Renal cortex interstitium (tissue), 11 donors: ENCODE measurements around the gene PDE4C. TPM values are rescaled to one million over a fixed set of nuclear protein-coding genes. Genes with fewer than 3 reads are reported as not detected.
A peak's percentile ranks its signal among the peaks of the same experiment; 100 is the strongest.
"Not testable (repeated sequence)": the region's sequence is repeated elsewhere in the genome, so short reads cannot be mapped to it uniquely, and the experiment has no call there.

Experiments used
- DNase-seq, 11 donors: peaks; one replicate each; pipeline ENCODE4 v3.0.0-alpha.2; 2013; ENCODE audit warnings: low read depth in 9 of 11, low spot score in 4 of 11; ENCODE audit errors: extremely low read depth in 1 of 11
- polyA plus RNA-seq, 3 donors: library from polyadenylated mRNA; unstranded; fragments of 120-200 nt; gene quantifications; one replicate each; pipeline ENCODE4 v1.2.1, GENCODE V29; 2013; ENCODE audit not compliant: insufficient read length in 3 of 3

PDE4C gene
- polyA plus RNA-seq, 3 donors = 0.30 to 1.8 (median 0.79) TPM

- DNase-seq = no peak
These were observed 930 bp upstream of the PDE4C start for GRCh38 chr19:18226956-18227780.

GRCh38 chr19:18225355-18225701 is 910 bp downstream of the PDE4C start:
- DNase-seq = no peak

DNA sequence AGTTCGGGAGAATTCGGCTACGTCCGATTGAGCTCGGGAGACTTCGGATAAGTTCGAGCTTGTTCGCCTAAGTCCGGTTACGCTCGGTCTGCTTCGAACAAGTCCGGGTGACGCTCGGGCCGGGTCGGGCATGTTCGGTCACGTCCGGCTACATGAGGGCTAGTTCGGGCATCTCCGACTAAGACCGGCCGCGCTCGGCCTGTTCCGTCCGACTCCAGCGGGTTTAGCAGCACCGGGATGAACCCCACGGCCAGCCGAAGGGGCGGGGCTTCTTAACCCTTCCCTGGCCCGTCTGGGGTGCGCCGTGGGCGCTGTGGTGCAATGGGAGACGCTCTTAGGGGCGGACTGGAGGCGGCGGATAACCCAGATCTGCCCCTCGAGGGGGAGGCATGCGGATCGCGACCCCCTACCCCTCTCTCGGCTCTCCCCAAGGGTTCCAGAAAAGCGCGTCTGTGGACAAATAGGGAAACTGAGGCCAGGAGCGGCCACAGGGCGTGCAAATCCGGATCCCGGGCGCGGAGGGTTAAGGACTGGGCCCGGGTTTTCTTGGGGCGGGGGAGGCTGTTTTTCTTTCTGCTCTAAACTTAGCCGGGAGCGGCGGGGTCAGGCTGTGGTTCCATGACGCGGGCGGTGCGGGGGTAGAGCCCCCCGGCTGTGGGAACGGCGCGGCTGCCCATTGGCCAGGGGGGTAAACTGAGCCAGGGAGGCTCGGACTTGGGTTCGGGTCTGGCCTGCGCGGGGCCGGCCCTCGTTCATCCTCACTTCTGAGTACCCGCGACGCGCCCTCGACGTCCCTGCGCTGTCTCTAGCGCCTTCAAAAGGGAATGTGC is 1.5 kb downstream of the PDE4C start:
- DNase-seq = peak; percentile 90 to 96 (median 95)

- DNase-seq = no peak
These were observed 2.2 kb downstream of the PDE4C start for GRCh38 chr19:18223860-18224524.

GRCh38 chr19:18221815-18222725 is 4.2 kb downstream of the PDE4C start:
- no peak for DNase-seq

DNA sequence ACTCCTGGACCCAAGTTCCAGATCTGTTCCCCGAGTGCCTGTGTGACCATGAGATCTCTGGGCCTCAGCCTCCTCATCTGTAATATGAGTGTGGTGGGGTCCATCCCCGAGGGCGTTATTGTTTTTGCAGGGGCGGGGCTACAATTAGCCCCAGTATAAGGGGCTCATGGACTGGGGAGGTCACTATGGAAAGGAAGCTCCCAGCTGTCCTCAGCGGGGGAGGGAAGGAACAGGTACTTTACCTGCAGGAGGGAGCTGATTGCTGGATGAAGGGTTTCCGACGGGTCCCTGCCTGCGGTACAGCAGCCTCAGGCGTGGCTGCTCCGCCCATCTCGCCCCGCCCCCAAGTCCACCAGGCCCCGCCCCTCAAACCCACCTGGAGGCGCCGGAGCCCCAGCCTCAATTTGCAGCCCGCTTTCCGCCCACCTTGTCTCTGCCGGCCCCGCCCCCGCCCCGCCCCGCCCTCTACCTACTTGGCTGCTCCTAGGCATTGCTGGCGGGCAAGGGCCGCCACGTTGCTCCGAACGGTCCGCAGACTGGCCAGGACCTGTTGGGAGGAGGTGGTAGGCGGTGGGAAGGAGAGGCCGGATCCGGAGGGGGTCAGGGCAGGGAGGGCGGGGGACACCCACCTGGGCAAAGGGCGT is 5.5 kb downstream of the PDE4C start:
- no peak for DNase-seq

GRCh38 chr19:18219911-18220631 is 6.2 kb downstream of the PDE4C start:
- DNase-seq = no peak

DNA sequence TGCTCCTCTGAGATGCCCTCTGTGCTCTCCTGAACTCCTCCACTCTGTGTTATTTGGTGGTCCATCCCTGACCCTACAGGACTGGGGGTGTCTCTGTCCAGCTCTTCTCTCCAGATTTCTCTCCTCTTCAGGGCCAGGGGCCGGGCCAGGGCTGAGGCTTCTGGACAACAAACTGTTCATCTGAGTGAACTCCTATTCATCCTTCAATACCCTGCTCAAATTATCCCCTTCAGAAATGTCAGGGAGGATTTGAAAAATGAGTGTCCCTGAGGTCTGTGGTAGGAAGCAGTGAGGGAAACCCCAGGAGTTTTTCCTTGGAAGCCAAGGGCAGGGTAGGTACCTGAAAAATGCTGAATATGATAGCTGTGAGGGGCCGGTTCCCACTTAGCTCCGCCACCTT is 7.6 kb downstream of the PDE4C start:
- DNase-seq = no peak

DNA sequence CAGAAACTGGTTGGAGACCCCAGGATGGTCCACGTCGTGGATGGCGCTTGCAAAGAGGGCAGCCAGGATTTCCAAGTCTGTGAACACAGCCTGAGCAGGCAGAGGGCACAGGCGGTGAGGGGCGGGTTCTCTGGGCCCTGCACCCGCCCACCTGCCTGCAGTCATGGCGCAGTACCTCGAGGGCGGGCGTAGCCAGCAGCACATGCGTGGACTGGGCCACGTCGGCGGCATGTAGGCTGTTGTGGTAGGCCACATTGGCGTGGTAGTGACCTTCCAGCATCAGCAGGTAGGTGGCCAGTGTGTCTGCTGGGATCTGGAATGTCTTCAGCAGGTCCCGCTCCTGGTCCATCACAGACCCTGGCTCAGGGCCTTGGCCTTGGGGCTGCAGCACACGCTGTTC is 8.1 kb downstream of the PDE4C start:
- no peak for DNase-seq

GRCh38 chr19:18216789-18217188 is 9.4 kb downstream of the PDE4C start:
- DNase-seq = no peak

GRCh38 chr19:18214779-18215433 is 11.3 kb downstream of the PDE4C start:
- DNase-seq = no peak

DNA sequence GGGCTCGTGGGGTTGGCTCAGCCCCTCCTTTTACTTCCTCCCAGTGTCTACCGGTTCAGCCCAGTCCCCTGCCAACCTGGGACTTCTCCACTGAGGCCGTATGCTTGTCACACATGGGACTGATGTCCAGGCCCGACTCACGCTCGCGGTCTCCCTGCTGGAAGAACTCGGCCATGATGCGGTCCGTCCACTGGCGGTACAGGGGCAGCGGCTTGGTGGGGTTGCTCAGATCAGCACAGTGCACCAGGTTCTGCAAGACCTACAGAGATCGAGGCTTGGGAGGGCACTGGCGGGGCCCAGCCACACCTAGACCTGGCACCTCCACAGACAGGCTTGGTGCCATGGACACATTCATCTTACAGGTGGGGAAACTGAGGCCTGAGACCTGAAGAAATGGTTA is 14.6 kb downstream of the PDE4C start:
- no peak for DNase-seq

- DNase-seq = not testable (repeated sequence)
These were observed 16.3 kb downstream of the PDE4C start for GRCh38 chr19:18209912-18210311.

- DNase-seq = no peak
These were observed 17.9 kb downstream of the PDE4C start for GRCh38 chr19:18208098-18208951.

- no peak for DNase-seq
These were observed 20.2 kb downstream of the PDE4C start for GRCh38 chr19:18206018-18206417.

DNA sequence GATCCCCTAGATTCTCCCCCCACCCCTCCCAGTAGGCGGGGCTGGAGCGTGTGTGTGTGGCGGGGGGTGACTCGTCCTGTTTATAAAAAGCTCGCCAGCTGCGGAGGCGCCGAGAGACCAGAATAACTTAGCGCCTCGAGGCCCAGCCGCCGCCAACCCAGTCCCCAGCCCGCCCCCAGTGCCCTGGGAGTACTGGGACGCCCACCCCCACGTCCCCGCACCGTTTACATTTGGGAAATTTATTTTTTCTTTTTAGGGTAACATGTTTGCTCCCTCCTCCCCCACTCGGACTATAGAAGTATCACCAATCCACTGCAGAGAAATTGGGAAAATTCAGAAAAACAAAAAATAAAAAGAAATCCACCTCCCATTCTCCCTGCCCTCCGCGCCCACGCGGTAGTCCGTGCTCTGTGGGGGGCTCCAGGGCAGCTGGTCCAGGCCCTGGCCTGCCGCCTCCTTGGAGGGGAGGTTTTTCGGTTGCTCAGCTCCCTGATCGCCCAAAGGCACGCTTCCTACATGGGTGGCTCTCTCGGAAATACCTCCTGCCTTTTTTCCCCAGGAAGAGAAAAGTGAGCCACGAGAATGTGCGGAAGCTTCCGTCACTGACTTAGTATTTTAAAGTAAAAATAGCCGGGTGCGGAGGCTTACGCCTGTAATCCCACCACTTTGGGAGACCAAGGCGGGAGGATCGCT is 20.9 kb downstream of the PDE4C start:
- peak in 3 of 11 donors; percentile 67 to 83 (median 70) for DNase-seq
